Measurements from ENCODE around the gene ZNF438.

GRCh38 chr10:31035266-31035798 is 3.7 kb upstream of the ZNF438 start:
- TF ChIP-seq CTCF (IDR thresholded peaks at IDR 0.05) = no peak
- TF ChIP-seq POLR2AphosphoS5 (IDR thresholded peaks at IDR 0.05; ENCODE audit: low read depth, low read length) = no peak
- TF ChIP-seq REST (IDR thresholded peaks at IDR 0.05; ENCODE audit: insufficient read depth in 1 of 2, low read depth in 2 of 2, low read length in 1 of 2) = no peak

Measured in Panc1 (cell line).